GM18508 (cell line): ENCODE results near the gene SFMBT1.
"Not testable (repeated sequence)": the region's sequence is repeated elsewhere in the genome, so short reads cannot be mapped to it uniquely, and the experiment has no call there.

Experiments used
- ATAC-seq: cut with Tn5 transposase; IDR thresholded peaks from one replicate; pipeline ENCODE4 v1.9.1; 2021; ENCODE audit warnings: moderate number of reproducible peaks; ENCODE audit not compliant: insufficient read depth, unreplicated experiment

Gene SFMBT1

GRCh38 chr3:53039376-53039752 lies 6.5 kb downstream of the SFMBT1 start:
- ATAC-seq = no peak

- no peak for ATAC-seq
Measured at GRCh38 chr3:53038679-53039375, 7.0 kb downstream of the SFMBT1 start.

GRCh38 chr3:53035825-53036619 lies 9.9 kb downstream of the SFMBT1 start:
- ATAC-seq = no peak

GRCh38 chr3:53035018-53035417 lies 10.9 kb downstream of the SFMBT1 start:
- ATAC-seq = not testable (repeated sequence)

DNA sequence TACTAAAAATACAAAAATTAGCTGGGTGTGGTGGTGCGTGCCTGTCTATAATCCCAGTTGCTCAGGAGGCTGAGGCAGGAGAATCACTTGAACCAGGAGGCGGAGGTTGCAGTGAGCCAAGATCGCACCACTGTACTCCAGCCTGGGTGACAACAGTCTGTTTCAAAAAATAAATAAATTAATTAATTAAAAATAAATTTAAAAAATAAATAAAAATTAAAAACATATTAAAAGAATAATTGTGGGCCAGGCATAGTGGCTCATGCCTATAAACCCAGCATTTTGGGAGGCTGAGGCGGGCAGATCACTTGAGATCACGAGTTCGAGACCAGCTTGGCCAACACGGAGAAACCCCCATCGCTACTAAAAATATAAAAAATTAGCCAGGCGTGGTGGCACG lies 11.5 kb downstream of the SFMBT1 start:
- ATAC-seq = not testable (repeated sequence)

DNA sequence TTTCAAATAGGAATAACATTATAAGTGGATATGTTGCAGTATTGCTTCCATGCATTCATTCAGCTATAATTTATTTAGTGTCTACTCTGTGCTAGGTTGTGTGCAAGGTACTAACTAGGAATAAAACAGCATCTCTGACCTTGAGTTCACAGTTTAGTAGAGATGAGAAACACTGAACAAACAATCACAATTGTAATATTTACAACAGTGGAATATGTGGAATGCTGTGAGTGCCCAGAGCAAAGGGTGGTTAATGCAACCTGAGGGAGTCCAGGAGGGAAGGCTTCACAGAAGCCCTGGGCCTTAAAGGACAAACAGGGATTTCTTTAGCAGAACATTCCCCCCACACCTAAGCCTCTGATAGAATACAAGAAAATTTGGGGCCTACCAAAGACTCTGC lies 13.3 kb downstream of the SFMBT1 start:
- ATAC-seq = no peak

DNA sequence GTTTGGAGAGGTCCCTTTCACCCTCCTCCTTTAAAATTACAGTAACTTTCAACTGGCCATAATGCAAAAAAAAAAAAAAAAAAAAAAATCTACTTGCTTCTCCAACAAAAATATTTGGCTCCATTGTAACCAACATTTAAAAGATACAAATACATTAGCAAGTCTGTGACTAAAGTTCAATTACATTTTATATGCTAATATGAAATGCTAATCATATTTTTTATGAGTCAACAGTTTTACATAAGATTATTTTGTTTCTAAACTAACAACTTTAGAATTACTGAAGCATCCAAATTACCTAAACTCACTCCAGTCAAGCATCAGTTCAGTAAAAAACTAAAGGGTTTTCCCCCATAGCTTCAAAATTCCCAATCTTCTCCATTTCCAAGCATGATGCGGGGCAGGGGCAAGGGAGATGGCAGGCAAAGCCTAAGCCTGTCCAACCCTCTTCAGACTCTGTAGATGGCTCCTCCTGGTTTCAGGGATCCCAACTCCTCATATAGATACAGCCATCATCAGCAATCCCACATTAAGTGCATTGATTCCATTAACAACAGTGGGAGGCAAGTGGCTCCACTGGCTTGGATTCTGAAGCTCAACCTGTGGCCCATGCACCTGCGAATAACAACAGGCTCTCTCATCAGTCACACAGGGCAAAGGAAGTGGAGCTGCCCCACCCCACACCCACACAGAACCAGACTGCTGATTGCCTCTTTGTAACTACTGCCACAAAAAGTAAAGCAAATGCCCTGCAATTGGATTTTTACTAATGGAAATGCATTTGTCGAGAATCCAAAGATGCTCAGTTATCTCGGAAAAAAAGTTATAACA lies 15.0 kb downstream of the SFMBT1 start:
- ATAC-seq = no peak

DNA sequence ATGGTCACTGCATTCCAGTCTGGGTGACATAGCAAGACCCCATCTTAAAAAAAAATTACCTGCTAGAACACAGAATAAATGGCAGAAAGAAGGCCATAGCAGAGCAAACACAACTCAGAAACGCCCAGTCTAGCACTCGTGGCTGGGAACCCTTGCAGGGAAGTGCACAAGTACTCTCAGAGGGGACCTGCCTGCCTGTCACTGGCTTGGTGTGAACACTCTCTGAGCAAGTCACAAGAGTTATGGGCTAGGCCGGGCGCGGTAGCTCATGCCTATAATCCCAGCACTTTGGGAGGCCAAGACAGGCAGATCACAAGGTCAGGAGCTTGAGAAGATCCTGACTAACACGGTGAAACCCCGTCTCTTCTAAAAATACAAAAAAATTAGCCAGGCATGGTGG lies 17.2 kb downstream of the SFMBT1 start:
- ATAC-seq = no peak

GRCh38 chr3:53027254-53027844 lies 18.5 kb downstream of the SFMBT1 start:
- no peak for ATAC-seq

- ATAC-seq = no peak
Measured at GRCh38 chr3:53026382-53027162, 19.3 kb downstream of the SFMBT1 start.

DNA sequence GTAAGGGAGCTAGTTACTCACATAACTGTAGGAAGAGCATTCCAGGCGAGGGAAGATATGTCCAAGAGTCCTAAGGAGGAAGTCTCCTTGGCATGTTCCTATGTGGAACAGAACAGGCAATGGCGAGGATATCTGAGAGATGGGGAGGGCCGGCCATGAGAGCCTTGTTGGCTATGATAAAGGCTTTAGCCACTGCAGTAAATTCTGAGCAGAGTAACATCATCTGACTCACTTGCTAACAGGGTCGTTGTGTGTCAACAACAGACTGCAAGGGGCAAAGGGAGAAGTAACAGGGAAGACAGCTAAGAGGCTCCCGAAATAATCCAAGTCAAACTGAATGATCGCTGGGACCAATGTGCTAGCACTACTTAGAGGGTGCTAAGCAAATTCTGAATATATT lies 21.6 kb downstream of the SFMBT1 start:
- no peak for ATAC-seq

GRCh38 chr3:53023072-53023823 lies 22.6 kb downstream of the SFMBT1 start:
- ATAC-seq = no peak

- no peak for ATAC-seq
Measured at GRCh38 chr3:53022647-53023046, 23.2 kb downstream of the SFMBT1 start.

- ATAC-seq = no peak
Measured at GRCh38 chr3:53016236-53016635, 29.6 kb downstream of the SFMBT1 start.

DNA sequence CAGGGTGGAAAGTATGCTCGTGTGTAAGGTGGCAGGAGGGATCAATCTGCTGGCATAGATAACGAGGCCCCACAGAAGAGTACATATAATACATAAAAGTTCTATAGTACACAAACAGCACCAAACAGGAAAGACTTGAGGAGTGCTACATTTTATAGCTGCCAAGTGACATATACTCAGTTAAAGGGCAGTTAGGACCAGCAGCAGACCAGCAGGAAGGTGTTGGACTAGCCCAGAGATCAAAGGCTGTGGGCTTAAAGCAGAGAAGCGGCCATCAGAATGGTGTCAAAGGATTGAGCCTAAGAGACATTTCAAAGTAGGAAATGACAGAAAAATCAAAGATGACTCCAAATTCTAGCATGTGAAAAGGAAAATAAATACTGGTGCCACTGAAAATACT lies 34.5 kb downstream of the SFMBT1 start:
- no peak for ATAC-seq

GRCh38 chr3:53009826-53010539 lies 35.9 kb downstream of the SFMBT1 start:
- no peak for ATAC-seq

DNA sequence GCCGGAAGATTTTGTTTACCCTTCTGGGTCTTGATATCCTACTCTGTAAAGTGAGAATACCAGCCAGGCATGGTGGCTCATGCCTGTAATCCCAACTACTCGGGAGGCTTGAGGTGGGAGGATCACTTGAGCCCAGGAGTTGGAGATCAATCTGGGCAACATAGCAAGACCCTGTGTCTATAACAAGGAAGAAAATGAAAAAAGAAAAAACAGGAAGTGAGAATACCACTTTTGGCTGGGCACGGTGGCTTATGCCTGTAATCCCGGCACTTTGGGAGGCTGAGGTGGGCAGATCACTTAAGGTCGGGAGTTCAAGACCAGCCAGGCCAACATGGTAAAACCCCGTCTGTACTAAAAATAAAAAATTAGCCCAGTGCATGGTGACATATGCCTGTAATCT lies 36.9 kb downstream of the SFMBT1 start:
- no peak for ATAC-seq

DNA sequence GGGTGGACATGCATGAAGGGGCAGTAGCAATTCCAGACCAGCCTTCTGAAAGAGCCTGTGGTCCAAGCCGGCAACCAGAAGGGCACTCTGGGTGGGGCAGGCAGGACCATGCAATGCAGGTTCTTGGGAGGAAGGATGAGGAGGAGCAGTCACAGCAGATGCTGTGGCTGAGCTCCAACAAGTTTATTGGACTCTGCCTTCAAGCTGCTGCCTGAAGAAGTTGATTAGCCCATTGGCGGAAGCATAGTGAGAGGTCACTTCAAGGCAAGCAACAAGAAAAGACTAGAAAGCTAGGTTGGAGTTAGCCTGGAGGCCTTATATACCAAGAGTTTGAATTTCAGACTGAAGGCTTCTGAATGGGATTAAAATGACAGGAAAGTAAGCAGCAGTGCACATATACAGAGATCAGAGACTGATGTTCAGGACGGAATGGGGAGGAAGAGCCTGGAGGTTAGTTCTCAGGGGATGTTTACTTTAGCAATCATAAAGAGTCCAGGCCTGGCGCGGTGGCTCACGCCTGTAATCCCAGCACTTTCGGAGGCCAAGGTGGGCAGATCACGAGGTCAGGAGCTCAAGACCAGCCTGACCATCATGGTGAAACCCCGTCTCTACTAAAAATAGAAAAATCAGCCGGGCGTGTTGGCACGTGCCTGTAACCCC lies 39.9 kb downstream of the SFMBT1 start:
- no peak for ATAC-seq
